Adrenal gland (tissue), 5 donors: Measurements from ENCODE around the gene RIPPLY3.
"Not testable (repeated sequence)": the region's sequence is repeated elsewhere in the genome, so short reads cannot be mapped to it uniquely, and the experiment has no call there.

Source experiments
- POLR2A ChIP-seq, 2 donors: fragments of 450-650 bp; IDR thresholded peaks; one replicate each; pipeline ENCODE4 v1.6.1; 2017; ENCODE audit warnings: antibody characterized with exemption in 2 of 2, mild to moderate bottlenecking in 2 of 2, moderate library complexity in 1 of 2
- TF ChIP-seq, protein P1 (sequence below), 6 experiments: fragments of 450-650 bp in 4 of 6; fragments of 200-600 bp in 2 of 6; sonication (generic) in 1 of 6; IDR thresholded peaks; 1 replicate in 5 of 6; 2 replicates in 1 of 6; pipeline versions ENCODE4 v1.5.1 to v1.8.0; 2016 to 2021; ENCODE audit warnings: antibody characterized with exemption in 6 of 6, mild to moderate bottlenecking in 2 of 6, moderate library complexity in 1 of 6
- donor health status: DM: no; HTN: no; CAD: no.

DNA sequence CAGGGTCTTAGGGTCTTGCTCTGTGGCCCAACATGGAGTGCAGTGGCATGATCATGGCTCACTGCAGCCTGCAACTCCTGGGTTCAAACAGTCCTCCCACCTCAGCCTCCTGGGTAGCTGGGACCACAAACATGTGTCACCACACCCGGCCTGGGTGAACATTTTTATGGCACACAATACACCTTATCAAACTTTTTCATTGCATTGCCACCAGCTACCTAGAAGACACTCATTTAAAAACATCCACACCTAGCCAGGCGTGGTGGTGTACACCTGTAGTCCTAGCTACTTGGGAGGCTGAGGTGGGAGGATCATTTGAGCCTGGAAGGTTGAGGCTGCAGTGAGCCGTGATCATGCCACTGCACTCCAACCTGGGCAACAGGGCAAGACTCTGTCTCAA is 2.6 kb upstream of the RIPPLY3 start:
- TF ChIP-seq, protein P1, sequence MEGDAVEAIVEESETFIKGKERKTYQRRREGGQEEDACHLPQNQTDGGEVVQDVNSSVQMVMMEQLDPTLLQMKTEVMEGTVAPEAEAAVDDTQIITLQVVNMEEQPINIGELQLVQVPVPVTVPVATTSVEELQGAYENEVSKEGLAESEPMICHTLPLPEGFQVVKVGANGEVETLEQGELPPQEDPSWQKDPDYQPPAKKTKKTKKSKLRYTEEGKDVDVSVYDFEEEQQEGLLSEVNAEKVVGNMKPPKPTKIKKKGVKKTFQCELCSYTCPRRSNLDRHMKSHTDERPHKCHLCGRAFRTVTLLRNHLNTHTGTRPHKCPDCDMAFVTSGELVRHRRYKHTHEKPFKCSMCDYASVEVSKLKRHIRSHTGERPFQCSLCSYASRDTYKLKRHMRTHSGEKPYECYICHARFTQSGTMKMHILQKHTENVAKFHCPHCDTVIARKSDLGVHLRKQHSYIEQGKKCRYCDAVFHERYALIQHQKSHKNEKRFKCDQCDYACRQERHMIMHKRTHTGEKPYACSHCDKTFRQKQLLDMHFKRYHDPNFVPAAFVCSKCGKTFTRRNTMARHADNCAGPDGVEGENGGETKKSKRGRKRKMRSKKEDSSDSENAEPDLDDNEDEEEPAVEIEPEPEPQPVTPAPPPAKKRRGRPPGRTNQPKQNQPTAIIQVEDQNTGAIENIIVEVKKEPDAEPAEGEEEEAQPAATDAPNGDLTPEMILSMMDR (IDR thresholded peaks at IDR 0.05), result not testable (repeated sequence)
- TF ChIP-seq POLR2A (IDR thresholded peaks at IDR 0.05), result not testable (repeated sequence)
